ENCODE data around the gene SUPT20H.

The SUPT20H gene

DNA sequence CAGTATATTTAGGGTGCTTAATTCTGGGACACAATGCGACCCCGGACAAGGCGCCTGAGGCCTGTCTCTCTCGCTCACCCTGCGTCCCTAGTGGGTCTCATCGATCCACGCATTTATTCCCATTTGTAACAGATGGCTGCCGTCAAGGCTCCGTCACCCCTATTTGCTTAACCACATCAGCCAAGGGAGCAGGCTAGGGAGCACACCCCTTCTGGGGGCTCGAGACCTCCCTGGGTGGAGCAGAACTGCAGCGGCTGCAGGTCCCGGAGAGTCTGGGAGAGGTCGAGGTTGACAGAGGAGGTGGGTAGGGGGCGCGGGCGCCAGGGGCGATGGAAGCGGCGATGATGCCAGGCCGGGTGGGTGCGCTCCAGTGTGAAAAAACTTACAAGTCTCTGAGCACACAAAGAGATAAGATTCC, 60.9 kb downstream of the SUPT20H start:
- DNase-seq: no peak

DNA sequence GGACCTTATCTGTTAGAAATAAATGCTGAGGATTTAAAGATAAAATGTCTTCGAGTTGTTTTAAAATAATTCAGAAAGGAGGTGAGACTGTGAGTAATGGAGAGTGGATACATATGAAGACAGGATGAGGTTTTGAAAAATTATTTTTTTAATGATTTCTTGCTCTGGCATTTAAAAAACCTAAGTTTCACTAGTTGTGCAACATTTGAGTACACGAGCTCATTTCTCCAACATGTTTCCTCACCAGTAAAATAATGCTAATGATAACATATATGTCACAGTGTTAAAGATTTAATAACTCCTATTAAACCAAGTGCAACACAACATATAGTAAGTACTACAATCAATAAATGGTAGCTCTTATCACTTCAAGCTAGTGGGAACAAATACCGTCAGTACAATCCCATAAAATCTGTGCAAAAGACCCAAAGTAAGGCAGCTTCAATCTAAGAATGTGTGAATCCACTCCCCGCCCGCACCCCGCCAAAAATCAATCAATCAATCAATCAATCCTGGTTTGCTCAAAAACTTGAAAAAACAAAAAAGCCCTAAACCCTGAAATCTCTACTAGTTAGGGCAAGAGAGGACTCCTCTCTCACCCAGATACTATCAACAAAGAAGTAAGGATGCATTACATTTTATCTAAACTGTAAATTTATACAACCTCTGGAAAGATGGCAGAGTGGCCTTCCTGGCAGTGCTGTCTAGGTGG, 61.6 kb downstream of the SUPT20H start:
- no peak for DNase-seq

DNA sequence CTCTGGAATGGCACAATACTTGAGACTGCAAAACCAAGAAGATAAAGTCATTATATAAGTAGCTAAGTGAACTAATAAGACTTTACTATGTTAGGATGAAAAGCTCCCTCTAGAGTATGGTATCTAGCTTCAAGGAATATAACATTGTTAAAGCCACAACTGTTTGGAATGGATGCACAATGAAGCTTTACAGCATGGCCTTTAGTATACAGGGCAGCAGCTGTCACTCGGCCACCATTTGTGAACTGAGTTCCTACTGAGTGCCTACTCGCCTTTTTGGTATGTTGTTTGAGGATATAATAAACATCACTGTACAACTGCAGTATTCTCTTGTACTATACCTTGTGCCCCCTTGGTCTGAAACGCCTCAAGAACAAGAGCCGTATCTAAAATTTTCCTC, 67.1 kb downstream of the SUPT20H start:
- no peak for DNase-seq

DNA sequence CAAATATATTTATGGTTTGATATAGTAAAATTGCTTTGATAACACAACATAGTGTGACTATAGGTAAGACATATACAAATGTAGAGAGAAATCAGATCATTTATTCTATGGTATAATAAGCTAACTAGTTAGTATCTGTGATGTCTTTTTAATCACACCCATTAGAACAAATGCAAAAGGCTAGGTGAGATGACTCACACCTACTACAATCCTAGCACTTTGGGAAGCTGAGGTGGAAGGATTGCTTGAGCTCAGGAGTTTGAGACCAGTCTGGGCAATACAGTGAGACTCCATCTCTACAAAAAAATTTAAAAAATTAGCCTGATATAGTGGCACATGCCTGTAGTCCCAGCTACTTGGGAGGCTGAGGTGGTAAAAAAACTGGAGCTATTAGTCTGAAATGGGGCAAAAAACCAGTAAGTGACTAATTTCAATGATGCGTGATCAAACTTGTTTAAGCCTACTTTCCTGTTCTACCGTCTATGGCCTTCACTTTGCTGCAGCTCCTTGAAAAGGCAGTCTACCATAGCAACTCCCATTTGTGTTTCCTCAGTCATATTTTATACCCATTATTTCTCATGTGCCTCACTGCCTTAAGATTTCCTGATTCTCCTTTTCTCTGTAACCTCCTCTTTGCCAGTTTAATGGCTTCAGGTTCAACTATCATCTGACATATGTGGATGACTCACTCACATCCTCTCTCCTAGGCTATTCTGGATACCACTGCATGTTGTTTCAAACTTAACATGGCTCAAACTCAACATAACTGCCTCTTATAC, 72.8 kb downstream of the SUPT20H start:
- no peak for DNase-seq

DNA sequence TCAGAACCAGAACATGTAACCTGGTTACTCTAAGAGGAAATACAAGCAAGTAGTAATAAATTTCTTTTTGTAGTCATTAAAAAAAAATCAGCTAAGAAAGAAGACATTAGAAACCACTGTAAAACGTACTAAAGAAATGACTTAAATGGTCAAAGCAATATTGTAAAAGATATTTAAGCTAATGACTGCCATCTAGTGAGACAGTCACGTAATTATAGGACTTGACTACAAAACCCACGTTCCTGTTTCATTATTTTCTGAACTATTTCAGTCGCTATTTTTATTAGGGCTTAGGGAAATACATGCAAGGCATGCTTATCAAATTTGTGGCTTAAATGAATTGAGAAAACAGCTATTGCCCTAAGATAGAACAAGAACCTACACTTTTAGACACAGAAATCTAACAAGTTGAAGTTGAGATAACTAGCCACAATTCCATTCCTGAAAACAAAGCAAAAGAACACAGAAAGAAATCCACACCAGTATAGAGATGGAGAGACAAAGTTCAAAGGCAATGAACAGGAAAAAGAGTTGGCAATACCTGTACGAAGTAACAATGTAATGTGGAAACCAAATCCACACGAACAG, 78.2 kb downstream of the SUPT20H start:
- peak; percentile 17 to 43 for DNase-seq

DNA sequence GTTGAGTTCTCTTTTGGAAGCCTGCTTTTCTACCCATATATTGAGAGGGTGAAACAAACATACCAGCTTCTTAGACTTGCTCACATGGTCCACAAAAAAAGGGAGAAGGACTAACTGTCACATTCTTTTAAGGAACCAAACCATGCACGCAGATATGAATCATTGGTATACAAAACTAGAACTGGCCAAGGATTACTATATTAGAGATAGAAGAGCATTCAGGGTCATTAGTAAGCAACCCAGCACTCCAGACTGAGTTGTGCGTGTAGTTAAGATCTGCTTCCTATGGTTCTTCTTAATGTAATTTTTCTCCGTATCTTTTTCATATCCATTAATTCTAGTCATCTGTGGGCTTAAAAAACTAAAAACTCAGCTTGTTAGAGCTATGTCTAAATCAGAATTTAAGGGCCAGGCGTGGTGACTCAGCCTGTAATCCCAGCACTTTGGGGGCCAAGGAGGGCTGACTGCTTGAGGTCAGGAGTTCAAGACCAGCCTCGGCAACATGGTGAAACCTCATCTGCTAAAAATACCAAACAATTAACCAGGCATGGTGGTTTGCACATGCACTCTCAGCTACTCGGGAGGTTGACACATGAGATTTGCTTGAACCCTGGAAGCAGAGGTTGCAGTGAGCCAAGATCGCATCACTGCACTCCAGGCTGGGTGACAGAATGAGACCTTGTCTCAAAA, 80.0 kb downstream of the SUPT20H start:
- DNase-seq: no peak

DNA sequence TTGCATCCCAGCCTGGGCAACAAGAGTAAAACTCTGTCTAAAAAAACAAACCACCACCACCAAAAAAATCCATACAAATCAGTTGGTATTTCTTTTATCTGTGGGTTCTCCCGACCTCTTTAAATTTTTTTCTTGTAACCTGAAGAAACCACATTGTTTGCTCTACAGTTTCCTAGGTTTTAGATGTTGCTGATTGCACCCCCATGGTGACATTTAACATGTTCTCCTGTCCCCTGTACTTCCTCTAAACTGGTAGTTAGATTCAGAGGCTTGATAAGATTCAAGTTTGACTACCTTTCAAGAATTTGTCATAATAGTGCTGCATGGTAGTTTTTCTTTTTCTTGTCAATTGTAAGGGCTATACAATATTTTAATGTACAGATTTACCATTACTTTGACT, 84.3 kb downstream of the SUPT20H start:
- no peak for DNase-seq

DNA sequence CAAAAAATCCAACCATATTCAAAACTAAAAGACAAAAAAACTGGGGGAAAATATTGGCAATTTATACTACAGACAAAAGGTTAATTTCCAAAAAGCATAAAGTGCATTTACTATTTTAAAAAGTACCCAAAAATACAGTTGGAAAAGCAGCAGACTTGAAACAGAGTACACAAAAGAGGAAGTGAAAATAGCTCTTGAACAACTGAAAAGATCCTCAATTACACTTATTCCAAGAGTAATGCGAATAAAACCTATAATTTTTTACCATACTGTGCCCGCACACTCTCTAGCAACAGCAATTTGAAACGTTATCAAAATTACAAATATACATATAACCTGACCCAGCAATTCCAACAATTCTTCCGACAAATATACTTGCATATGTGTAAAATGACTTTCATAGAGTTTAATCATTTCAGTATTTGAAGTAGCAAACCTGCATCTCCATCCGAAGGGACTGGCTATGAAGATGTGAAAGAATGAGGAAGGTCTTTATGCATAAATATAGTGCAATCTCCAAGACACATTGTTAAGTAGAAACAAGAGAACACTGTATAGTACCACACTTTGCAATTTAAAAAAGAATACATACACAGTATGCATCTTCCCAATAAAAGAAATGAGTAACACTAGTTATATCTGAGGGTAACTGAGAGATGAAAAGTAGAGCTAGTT, 85.7 kb downstream of the SUPT20H start:
- DNase-seq: no peak

DNA sequence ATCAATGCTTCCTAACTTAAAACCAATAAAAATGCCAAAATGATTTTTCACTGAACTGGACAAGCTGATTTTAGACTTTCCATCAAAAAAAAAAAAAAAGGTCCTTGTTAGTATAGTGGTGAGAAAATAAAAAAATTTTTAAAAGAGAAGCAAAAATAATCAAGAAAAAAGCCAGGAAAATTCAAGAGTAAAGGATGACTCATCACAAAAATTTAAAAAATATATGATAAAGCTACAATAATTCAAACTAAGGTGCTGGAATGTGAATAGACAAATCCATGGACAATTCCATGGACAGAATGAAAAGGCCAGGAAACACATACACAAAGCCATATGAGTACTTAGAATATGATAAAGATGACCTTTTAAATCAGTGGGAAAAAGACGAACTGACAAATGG, 86.5 kb downstream of the SUPT20H start:
- DNase-seq: no peak

DNA sequence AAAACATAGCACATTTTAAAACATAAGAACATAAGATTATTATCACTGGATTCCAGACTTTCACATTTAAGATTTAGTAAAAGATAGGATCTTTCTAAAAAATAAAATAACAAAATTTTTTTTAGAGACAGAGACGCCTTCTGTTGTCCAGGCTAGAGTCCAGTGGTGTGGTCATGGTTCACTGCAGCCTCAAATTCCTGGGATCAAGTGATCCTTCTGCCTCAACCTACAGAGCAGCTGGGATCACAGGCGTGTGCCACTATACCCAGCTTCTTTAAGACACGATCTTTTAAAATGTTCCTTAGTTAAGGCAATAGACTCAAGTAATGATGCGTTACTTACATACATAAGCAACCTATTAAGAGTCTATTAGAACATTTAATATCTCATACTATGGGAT, 93.1 kb downstream of the SUPT20H start:
- DNase-seq: no peak

DNA sequence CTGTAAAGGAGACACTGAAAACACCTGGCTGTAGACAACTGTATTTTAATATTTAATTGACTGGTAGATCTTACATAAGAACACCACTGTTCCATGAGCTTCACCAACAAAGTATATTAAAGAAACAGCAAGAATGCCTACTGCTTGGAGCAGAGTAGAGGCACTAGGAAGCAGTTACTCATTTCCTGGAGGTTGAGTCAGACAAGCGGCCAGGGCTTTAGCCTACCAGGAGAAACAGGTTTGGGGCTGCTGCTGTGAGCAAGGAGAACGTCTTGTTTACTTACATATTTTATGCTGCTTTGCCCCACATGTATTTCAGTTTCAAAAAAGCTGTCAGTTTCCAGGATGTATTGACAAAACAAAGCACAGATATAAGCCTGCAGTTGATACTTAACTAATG, 93.7 kb downstream of the SUPT20H start:
- no peak for DNase-seq

DNA sequence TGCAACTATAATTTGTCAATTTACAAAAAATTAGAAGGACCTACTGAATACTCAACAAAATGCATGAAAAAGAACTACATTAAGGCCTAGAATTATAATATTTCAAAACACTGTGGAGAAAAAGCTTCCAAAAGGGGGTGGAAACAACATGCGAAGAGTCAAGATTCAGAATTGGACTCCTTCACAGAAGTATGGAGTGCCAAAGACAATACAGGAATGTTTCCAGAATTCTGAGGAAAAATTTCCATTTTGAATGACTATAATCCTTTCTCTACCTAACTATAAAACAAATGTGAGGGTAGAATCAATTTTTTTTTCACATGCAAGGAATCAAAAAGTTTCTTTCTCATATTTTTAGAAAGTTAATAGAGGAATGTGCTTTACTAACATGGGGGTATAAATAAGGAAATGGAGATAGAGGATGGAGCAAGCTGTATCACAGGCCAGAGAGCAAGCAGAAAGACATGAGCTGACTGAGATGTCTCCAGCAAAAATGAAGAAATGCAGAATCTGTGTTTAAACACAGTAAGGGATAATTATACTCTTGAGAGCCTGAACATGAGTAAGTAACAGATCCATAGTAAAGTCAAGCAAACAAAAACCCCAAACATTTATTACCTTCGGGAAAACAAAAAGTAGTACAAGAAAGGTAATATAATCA, 99.9 kb downstream of the SUPT20H start:
- DNase-seq: no peak
